PC-3 (cell line): ENCODE measurements around the gene KCNH6. TPM values are rescaled to one million over a fixed set of nuclear protein-coding genes. Genes with fewer than 3 reads are reported as not detected.

ENCODE experiments used
- ATAC-seq: fragments of 200-7000 bp; cut with Tn5 transposase; 2 replicates; pipeline ENCODE4 v1.9.1; 2020; ENCODE audit warnings: mild to moderate bottlenecking, moderate library complexity
- BruUV-seq: library from RNA; stranded (reverse); fragments of 400-500 nt; replicated peaks from 2 replicates; lab custom pipeline; 2021; lab: Mats Ljungman, UMichigan
- CTCF ChIA-PET: fragments of 300-600 bp; sonication (Branson Sonifier 250); formaldehyde crosslinking; loops from one replicate; lab custom pipeline; 2022; ENCODE audit warnings: antibody characterized with exemption; lab: Charles Lee
- POLR2A ChIA-PET: fragments of 300-600 bp; sonication (Branson Sonifier 250); formaldehyde crosslinking; loops from one replicate; lab custom pipeline; 2022; ENCODE audit warnings: antibody characterized with exemption; ENCODE audit not compliant: unreplicated experiment; lab: Charles Lee
- DNase-seq: peaks from one replicate; pipeline ENCODE4 v3.0.0-alpha.2; 2015
- H2AFZ ChIP-seq: fragments of 300-600 bp; sonication (generic); 2 replicates; pipeline ENCODE4 v1.6.0; 2016; ENCODE audit warnings: antibody characterized with exemption, low read length
- H3F3A ChIP-seq: fragments of 300-600 bp; sonication (generic); one replicate; pipeline ENCODE4 v1.6.0; 2017; ENCODE audit warnings: antibody characterized with exemption, low read length, control low read depth, mild to moderate bottlenecking; ENCODE audit not compliant: unreplicated experiment
- H3K27ac ChIP-seq: fragments of 300-600 bp; sonication (generic); 2 replicates; pipeline ENCODE4 v1.5.1; 2016; ENCODE audit warnings: mild to moderate bottlenecking, low read length
- H3K27me3 ChIP-seq: fragments of 300-600 bp; sonication (generic); 2 replicates; pipeline ENCODE4 v1.6.1; 2016; ENCODE audit warnings: low read length, mixed read lengths
- H3K36me3 ChIP-seq: fragments of 300-600 bp; sonication (generic); 2 replicates; pipeline ENCODE4 v1.6.1; 2016; ENCODE audit warnings: low read depth, mixed run types, low read length, mixed read lengths
- H3K4me1 ChIP-seq: fragments of 300-600 bp; sonication (generic); 2 replicates; pipeline ENCODE4 v1.5.1; 2016; ENCODE audit warnings: low read length; ENCODE audit not compliant: insufficient read depth
- H3K4me2 ChIP-seq: fragments of 300-600 bp; sonication (generic); 2 replicates; pipeline ENCODE4 v1.6.0; 2016; ENCODE audit warnings: low read length
- H3K4me3 ChIP-seq: fragments of 300-600 bp; sonication (generic); 2 replicates; pipeline ENCODE4 v1.5.1; 2016; ENCODE audit warnings: mild to moderate bottlenecking, low read length, mixed read lengths
- H3K79me2 ChIP-seq: fragments of 300-600 bp; sonication (generic); 2 replicates; pipeline ENCODE4 v1.6.1; 2017; ENCODE audit warnings: low read length, mixed read lengths
- H3K9ac ChIP-seq: fragments of 300-600 bp; sonication (generic); 2 replicates; pipeline ENCODE4 v1.6.0; 2016; ENCODE audit warnings: mild to moderate bottlenecking, low read length
- H3K9me2 ChIP-seq: fragments of 300-600 bp; sonication (generic); replicated peaks from 2 replicates; pipeline ENCODE4 v1.6.1; 2016; ENCODE audit warnings: mixed run types, low read length, mixed read lengths
- H3K9me3 ChIP-seq: fragments of 300-600 bp; sonication (generic); 2 replicates; pipeline ENCODE4 v1.6.1; 2016; ENCODE audit warnings: low read length, mixed read lengths
- H4K20me1 ChIP-seq: fragments of 300-600 bp; sonication (generic); 2 replicates; pipeline ENCODE4 v1.6.1; 2016; ENCODE audit warnings: low read length, mixed read lengths
- CTCF ChIP-seq: fragments of 300-600 bp; sonication (generic); conservative IDR thresholded peaks from 2 replicates; pipeline ENCODE4 v1.5.1; 2017; ENCODE audit warnings: antibody characterized with exemption, low read depth, mild to moderate bottlenecking, low read length
- EZH2 ChIP-seq: fragments of 300-600 bp; sonication (generic); IDR thresholded peaks from one replicate; pipeline ENCODE4 v1.6.1; 2017; ENCODE audit warnings: antibody characterized with exemption, mild to moderate bottlenecking, low read length; ENCODE audit not compliant: unreplicated experiment
- EZH2phosphoT487 ChIP-seq: fragments of 300-600 bp; sonication (generic); IDR thresholded peaks from 2 replicates; pipeline ENCODE4 v1.6.1; 2018; ENCODE audit warnings: mild to moderate bottlenecking, antibody characterized with exemption, low read length, borderline replicate concordance
- intact Hi-C: fragments of 100-400 bp; cut with micrococcal nuclease; formaldehyde crosslinking; loops from 2 replicates; pipeline ENCODE4 v1.9.0; 2023
- total RNA-seq: library from RNA; depleted of rRNA; stranded (reverse); fragments of >200 nt; gene quantifications from 2 replicates; pipeline ENCODE4 v1.2.3, GENCODE V29; 2014

KCNH6 gene
- total RNA-seq, 1 experiment from 2014 or later, result not detected

GRCh38 chr17:63477480-63478440, 45.4 kb upstream of the KCNH6 start:
- DNase-seq (peak; percentile 7), ATAC-seq (peak; percentile 3)
- intact Hi-C loops, result loop anchor here (1.0 to 2.0 kb wide), 2 partner anchors 17 to 49 kb away; no protein-coding TSS in a partner anchor

GRCh38 chr17:63478814-63479494, 44.2 kb upstream of the KCNH6 start:
- Histone ChIP-seq H3K9me2 (no peaks in the 10 kb centered on the region), H3K4me3 (no peak overlapping the region), H2AFZ (peak overlapping the region; percentile 54; the same call in 1 of the 2 replicates), H3K36me3 (no peaks in the 10 kb centered on the region), H3K9me3 (no peaks in the 10 kb centered on the region), H3F3A (no peaks in the 10 kb centered on the region), H4K20me1 (no peaks in the 10 kb centered on the region), H3K27ac (no peak overlapping the region), H3K4me2 (peak overlapping the region; percentile 87), H3K4me1 (peaks cover 20% of the 10 kb centered on the region), H3K9ac (no peak overlapping the region), H3K27me3 (no peaks in the 10 kb centered on the region), H3K79me2 (no peaks in the 10 kb centered on the region)
- ChIA-PET POLR2A (interaction anchor here (0.5 to 1.0 kb wide), 4 partner anchors 38 to 97 kb away, joined by 3 to 8 read pairs (median 6); no protein-coding TSS in a partner anchor), CTCF (interaction anchor here (0.6 to 2.2 kb wide), 15 partner anchors 18 to 143 kb away, joined by 3 to 38 read pairs (median 4); partner anchors contain the start of gene CYB561)
- BruUV-seq, result no TSS peak
- intact Hi-C loops, result loop anchor here (1.0 to 2.0 kb wide), 5 partner anchors 18 to 133 kb away; partner anchors contain the start of gene CYB561
- peak; percentile 82 for ATAC-seq
- peak; percentile 97 for TF ChIP-seq CTCF
- no peak for TF ChIP-seq EZH2phosphoT487
- no peak for TF ChIP-seq EZH2
- peak; percentile 97 for DNase-seq

More at GRCh38 chr17:63477480-63478440, 45.4 kb upstream of the KCNH6 start:
- Histone ChIP-seq H3K9me2 (no peaks in the 10 kb centered on the region), H4K20me1 (no peaks in the 10 kb centered on the region), H3K4me1 (peaks cover 20% of the 10 kb centered on the region), H3F3A (no peaks in the 10 kb centered on the region), H3K36me3 (no peaks in the 10 kb centered on the region), H3K27me3 (no peaks in the 10 kb centered on the region), H2AFZ (peak overlapping the region; percentile 66), H3K9ac (peak overlapping the region; percentile 16; the same call in 1 of the 2 replicates), H3K9me3 (no peaks in the 10 kb centered on the region), H3K79me2 (no peaks in the 10 kb centered on the region), H3K27ac (no peak overlapping the region), H3K4me2 (peak overlapping the region; percentile 87), H3K4me3 (peak overlapping the region; percentile 78)
- TF ChIP-seq CTCF, result no peak
- no peak for TF ChIP-seq EZH2phosphoT487
- no peak for TF ChIP-seq EZH2
- BruUV-seq, result no TSS peak
- ChIA-PET CTCF (interaction anchor here (0.6 to 2.2 kb wide), 14 partner anchors 17 to 144 kb away, joined by 3 to 38 read pairs (median 6); partner anchors contain the start of gene CYB561), POLR2A (interaction anchor here (0.5 to 1.0 kb wide), 3 partner anchors 36 to 52 kb away, joined by 3 to 6 read pairs (median 5); no protein-coding TSS in a partner anchor)
